Measurements from ENCODE around the gene CDCA3. TPM values are rescaled to one million over a fixed set of nuclear protein-coding genes. Genes with fewer than 3 reads are reported as not detected.

Gene CDCA3
- total and polyA plus RNA-seq, 5 donors, result 0.50 to 1.8 (median 1.2) TPM; not detected in 1

DNA sequence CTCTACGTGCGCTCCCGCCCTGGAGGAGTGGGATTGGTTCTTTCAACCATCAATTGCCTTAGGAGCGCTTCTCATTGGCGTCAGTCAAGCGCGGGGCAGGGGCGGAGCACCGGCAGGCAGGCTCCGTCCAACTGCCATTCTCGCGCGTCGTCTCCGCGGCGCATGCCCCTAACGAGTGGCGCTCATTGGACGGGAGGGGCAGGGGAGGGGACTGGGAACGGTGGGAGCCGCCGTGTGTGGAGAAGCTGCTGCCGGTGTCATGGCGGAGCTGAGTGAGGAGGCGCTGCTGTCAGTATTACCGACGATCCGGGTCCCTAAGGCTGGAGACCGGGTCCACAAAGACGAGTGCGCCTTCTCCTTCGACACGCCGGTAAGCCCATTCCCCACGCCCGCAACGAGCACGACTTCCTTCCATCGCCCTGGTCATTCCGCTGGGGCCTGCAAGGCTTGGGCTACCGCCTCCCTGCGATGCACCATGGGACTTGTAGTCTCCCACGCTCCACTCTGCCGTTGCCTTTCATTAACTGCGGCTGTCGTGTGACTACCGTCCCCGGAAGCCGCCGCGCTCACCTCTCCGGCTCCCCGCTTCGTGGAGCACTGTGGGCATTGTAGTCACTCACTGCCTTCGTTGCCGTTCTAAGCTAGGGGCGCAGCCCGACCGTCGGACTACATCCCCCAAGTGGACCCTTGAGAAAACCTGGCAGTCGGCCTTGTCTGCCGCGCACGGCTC, 1.0 kb upstream of the CDCA3 start, which contains the start of gene USP5:
Gene USP5, plus strand, starts transcription at position 230 of the 730 bp plus-strand sequence. Its CDS starts 30 bp downstream, at position 260.
- WGBS, result under 1% methylated on average over 65 of the region's 65 CpGs
- Histone ChIP-seq H3K27me3 (ENCODE audit: control insufficient read depth, insufficient read depth) (no peaks in the 10 kb centered on the region), H3K4me3 (ENCODE audit: low read length) (peak within 1 kb of the TSS; percentile 44), H3K27ac (ENCODE audit: low read length) (peak within 1 kb of the TSS; percentile 87), H3K4me1 (ENCODE audit: control insufficient read depth, insufficient read depth, low read length) (no peaks in the 10 kb centered on the region), H3K9me3 (ENCODE audit: control insufficient read depth, low read length) (no peaks in the 10 kb centered on the region)
- intact Hi-C loops (cut with DNase I), result no loop called here
- peak; percentile 94 to 95 for ATAC-seq
- peak; percentile 99 to 100 (median 100) for DNase-seq

DNA sequence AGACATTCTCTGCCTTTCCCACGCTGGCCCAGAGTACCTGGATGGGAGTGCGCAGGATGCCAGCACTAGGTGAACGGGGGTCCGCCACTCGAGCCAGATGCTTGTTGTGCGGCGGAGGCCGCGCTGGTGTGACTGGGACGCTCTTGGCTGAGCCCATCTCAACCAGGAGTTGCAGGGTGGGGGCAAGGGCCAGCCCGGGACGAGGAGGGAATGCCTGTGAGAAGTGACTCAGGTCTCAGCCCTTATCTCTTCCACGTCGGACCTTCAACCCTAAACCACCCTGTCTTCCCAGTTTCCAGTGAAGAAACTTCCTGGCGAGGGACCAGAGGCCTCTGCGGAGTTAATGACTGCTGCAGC, 312 bp downstream of the CDCA3 start:
- no peaks in the 10 kb centered on the region for H3K9me3 ChIP-seq (ENCODE audit: control insufficient read depth, low read length)
- WGBS, result 29% methylated on average over 16 of the region's 16 CpGs
- no peaks in the 10 kb centered on the region for H3K4me1 ChIP-seq (ENCODE audit: control insufficient read depth, insufficient read depth, low read length)
- intact Hi-C loops (cut with DNase I), result no loop called here
- ATAC-seq, result no peak
- DNase-seq, result peak in 2 of 3 donors; percentile 44 to 78
- no peaks in the 10 kb centered on the region for H3K27me3 ChIP-seq (ENCODE audit: control insufficient read depth, insufficient read depth)
- no peak overlapping the region for H3K27ac ChIP-seq (ENCODE audit: low read length)
- H3K4me3 ChIP-seq (ENCODE audit: low read length), result no peak overlapping the region

DNA sequence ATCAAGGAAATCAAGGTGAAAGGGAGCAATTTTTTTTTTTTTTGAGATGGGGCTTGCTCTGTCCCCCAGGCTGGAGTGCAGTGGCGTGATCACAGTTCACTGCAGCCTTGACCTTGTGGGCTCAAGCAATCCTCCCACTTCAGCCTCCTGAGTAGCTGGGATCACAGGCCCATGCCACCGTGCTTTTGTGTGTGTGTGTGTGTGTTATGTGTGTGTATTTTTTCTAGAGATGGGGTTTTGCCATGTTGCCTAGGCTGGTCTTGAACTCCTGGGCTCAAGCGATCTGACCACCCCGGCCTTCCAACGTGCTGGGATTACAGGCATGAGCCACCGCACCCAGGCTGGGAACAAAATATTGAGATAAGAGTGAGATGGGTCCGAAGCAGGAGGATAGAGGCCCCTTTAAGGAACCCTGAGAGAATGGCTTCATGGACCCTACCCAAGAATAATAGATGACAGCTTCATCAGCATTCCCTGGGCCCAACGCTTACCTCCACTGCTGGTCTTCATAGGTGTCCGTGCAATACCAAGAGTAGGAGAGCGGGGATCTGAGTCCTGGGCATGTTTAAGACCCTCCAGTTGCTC, 1.0 kb downstream of the CDCA3 start:
- 72% methylated on average over 10 of the region's 10 CpGs for WGBS
- intact Hi-C loops (cut with DNase I), result no loop called here
- Histone ChIP-seq H3K27me3 (ENCODE audit: control insufficient read depth, insufficient read depth) (no peaks in the 10 kb centered on the region), H3K4me3 (ENCODE audit: low read length) (no peak overlapping the region), H3K27ac (ENCODE audit: low read length) (no peak overlapping the region), H3K4me1 (ENCODE audit: control insufficient read depth, insufficient read depth, low read length) (no peaks in the 10 kb centered on the region), H3K9me3 (ENCODE audit: control insufficient read depth, low read length) (no peaks in the 10 kb centered on the region)
- DNase-seq (no peak), ATAC-seq (no peak)

DNA sequence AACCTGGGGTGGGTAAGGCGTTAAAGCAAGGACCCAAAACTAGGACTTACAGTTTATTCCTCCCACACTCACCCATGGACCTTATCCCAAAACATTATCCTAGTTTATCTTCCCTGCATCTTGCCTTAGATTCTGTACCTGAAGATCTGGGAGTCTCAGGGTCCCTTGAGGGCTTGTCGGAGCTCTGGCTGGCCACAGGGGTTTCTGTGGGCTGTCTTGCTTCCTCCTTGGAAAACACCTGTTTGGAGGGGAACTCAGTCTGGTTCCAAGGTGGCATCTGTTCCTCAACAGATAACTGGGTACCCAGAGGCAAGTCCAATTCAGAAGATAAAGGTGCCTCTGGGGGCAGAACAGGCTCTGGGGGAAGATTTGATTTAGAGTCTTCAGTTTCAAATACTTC, 1.7 kb downstream of the CDCA3 start:
- H3K9me3 ChIP-seq (ENCODE audit: control insufficient read depth, low read length), result no peaks in the 10 kb centered on the region
- intact Hi-C loops (cut with DNase I), result no loop called here
- H3K4me1 ChIP-seq (ENCODE audit: control insufficient read depth, insufficient read depth, low read length), result no peaks in the 10 kb centered on the region
- ATAC-seq (no peak), DNase-seq (peak in 1 of 3 donors; percentile 11)
- H3K27ac ChIP-seq (ENCODE audit: low read length), result no peak overlapping the region
- H3K4me3 ChIP-seq (ENCODE audit: low read length), result no peak overlapping the region
- WGBS, result 87% methylated on average over 2 of the region's 2 CpGs
- H3K27me3 ChIP-seq (ENCODE audit: control insufficient read depth, insufficient read depth), result no peaks in the 10 kb centered on the region

DNA sequence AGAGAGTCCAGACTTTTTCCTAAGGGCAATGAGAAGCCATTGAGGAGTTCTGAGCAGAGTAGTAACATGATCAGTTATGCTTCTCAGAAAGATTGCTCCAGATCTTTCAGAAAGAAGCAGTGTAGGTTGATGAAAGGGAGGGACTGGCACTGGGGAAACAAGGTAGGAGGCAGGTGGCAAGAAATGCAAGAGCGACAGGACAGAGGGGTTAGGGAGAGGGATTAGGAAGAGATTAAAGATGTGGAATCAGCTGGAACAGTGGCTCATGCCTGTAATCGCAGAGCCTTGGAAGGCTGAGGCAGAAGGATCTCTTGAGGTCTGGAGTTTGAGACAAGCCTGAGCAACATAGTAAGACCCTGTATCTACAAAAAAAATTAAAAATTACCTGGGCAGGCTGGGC, 3.4 kb downstream of the CDCA3 start:
- DNase-seq (no peak), ATAC-seq (no peak)
- Histone ChIP-seq H3K27me3 (ENCODE audit: control insufficient read depth, insufficient read depth) (no peaks in the 10 kb centered on the region), H3K4me1 (ENCODE audit: control insufficient read depth, insufficient read depth, low read length) (no peaks in the 10 kb centered on the region), H3K4me3 (ENCODE audit: low read length) (no peak overlapping the region), H3K27ac (ENCODE audit: low read length) (no peak overlapping the region), H3K9me3 (ENCODE audit: control insufficient read depth, low read length) (no peaks in the 10 kb centered on the region)
- 97% methylated on average over 2 of the region's 2 CpGs for WGBS
- intact Hi-C loops (cut with DNase I), result no loop called here

DNA sequence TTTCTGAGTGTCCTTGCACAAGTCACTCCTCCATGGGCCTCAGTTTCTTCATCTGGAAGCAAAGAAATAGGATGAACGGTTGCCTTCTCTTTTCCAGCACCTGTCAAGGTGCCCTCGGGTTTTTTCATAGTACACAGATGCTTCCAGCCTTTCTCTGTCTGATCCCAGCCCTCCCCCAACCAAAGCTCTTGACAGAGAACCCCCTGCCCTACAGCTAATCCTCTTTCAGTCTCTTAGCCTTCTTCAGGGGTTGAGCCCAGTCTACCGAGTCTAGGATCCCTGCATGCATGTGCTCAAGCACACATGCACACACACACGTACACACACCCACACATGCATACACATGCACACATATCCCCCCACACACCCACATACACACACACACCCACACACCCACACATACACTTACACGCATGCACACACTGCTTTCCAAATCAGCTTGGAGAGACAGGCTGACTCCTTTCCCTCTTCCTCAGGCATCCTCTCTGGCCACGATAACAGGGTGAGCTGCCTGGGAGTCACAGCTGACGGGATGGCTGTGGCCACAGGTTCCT, 4.7 kb downstream of the CDCA3 start:
- 86% methylated on average over 7 of the region's 7 CpGs for WGBS
- no peak for ATAC-seq
- intact Hi-C loops (cut with DNase I), result no loop called here

DNA sequence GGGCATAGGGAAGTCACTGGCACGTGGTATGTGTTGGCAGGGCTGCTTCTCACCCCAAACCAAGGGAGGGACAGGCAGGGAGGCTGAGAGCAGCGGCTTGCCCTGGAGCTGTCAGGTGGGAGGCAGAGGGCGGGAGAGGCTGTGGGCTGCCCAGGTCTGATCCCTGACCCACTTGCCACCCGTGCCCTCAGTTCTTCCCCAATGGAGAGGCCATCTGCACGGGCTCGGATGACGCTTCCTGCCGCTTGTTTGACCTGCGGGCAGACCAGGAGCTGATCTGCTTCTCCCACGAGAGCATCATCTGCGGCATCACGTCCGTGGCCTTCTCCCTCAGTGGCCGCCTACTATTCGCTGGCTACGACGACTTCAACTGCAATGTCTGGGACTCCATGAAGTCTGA, 5.7 kb downstream of the CDCA3 start:
- intact Hi-C loops (cut with DNase I), result no loop called here
- Histone ChIP-seq H3K4me3 (ENCODE audit: low read length) (no peak overlapping the region), H3K27ac (ENCODE audit: low read length) (no peak overlapping the region), H3K9me3 (ENCODE audit: control insufficient read depth, low read length) (no peaks in the 10 kb centered on the region), H3K27me3 (ENCODE audit: control insufficient read depth, insufficient read depth) (no peaks in the 10 kb centered on the region), H3K4me1 (ENCODE audit: control insufficient read depth, insufficient read depth, low read length) (no peaks in the 10 kb centered on the region)
- DNase-seq, result peak in 1 of 3 donors; percentile 10
- no peak for ATAC-seq
- WGBS, result 89% methylated on average over 17 of the region's 17 CpGs

More for the DNA sequence above, 4.7 kb downstream of the CDCA3 start:
- H3K27me3 ChIP-seq (ENCODE audit: control insufficient read depth, insufficient read depth), result no peaks in the 10 kb centered on the region
- no peak overlapping the region for H3K4me3 ChIP-seq (ENCODE audit: low read length)
- DNase-seq, result no peak
- no peaks in the 10 kb centered on the region for H3K9me3 ChIP-seq (ENCODE audit: control insufficient read depth, low read length)
- no peaks in the 10 kb centered on the region for H3K4me1 ChIP-seq (ENCODE audit: control insufficient read depth, insufficient read depth, low read length)
- H3K27ac ChIP-seq (ENCODE audit: low read length), result no peak overlapping the region

DNA sequence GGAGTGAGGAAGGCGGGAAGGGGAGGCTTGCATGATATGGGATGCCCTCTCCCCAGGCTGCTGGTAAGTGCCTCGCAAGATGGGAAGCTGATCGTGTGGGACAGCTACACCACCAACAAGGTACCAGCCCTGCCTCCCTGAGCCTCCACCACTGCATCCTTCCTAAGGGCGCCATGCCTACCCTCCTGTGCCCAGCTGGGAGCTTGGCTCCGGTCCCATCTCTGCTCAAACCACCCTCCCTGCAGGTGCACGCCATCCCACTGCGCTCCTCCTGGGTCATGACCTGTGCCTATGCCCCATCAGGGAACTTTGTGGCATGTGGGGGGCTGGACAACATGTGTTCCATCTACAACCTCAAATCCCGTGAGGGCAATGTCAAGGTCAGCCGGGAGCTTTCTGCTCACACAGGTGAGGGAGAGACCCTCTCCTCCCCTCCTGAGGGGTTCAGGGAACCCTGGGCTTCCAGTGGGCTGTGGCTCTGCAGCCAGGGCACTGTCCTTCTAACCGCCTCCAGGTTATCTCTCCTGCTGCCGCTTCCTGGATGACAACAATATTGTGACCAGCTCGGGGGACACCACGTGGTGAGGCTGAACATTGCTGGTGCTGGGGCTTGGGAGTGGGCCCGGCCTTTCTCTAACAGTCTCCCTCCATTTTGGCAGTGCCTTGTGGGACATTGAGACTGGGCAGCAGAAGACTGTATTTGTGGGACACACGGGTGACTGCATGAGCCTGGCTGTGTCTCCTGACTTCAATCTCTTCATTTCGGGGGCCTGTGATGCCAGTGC, 7.8 kb downstream of the CDCA3 start:
- no peaks in the 10 kb centered on the region for H3K9me3 ChIP-seq (ENCODE audit: control insufficient read depth, low read length)
- H3K27ac ChIP-seq (ENCODE audit: low read length), result no peak overlapping the region
- DNase-seq (peak in 1 of 3 donors; percentile 48), ATAC-seq (no peak)
- H3K27me3 ChIP-seq (ENCODE audit: control insufficient read depth, insufficient read depth), result no peaks in the 10 kb centered on the region
- intact Hi-C loops (cut with DNase I), result no loop called here
- H3K4me3 ChIP-seq (ENCODE audit: low read length), result no peak overlapping the region
- no peaks in the 10 kb centered on the region for H3K4me1 ChIP-seq (ENCODE audit: control insufficient read depth, insufficient read depth, low read length)
- 70% methylated on average over 16 of the region's 16 CpGs for WGBS

DNA sequence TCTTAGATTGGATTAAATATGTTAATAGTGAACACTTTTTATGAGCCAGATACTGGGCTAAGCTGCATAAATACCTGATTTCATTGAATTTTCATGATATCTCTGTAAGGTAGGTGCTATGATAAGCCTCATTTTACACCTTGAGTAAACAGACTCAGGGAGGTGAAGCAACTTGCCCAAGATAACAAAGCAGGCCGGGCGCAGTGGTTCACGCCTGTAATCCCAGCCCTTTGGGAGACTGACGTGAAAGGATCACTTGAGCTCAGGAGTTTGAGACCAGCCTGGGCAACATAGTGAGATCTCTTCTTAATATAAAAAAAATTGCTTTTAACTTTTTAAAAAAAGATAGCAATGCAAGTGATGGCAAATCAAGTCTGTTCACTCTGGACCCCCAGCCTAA, 9.0 kb downstream of the CDCA3 start:
- intact Hi-C loops (cut with DNase I), result no loop called here
- no peak overlapping the region for H3K27ac ChIP-seq (ENCODE audit: low read length)
- ATAC-seq, result no peak
- 91% methylated on average over 4 of the region's 4 CpGs for WGBS
- DNase-seq, result no peak
- H3K4me3 ChIP-seq (ENCODE audit: low read length), result no peak overlapping the region
- no peaks in the 10 kb centered on the region for H3K4me1 ChIP-seq (ENCODE audit: control insufficient read depth, insufficient read depth, low read length)
- no peaks in the 10 kb centered on the region for H3K27me3 ChIP-seq (ENCODE audit: control insufficient read depth, insufficient read depth)
- H3K9me3 ChIP-seq (ENCODE audit: control insufficient read depth, low read length), result no peaks in the 10 kb centered on the region

DNA sequence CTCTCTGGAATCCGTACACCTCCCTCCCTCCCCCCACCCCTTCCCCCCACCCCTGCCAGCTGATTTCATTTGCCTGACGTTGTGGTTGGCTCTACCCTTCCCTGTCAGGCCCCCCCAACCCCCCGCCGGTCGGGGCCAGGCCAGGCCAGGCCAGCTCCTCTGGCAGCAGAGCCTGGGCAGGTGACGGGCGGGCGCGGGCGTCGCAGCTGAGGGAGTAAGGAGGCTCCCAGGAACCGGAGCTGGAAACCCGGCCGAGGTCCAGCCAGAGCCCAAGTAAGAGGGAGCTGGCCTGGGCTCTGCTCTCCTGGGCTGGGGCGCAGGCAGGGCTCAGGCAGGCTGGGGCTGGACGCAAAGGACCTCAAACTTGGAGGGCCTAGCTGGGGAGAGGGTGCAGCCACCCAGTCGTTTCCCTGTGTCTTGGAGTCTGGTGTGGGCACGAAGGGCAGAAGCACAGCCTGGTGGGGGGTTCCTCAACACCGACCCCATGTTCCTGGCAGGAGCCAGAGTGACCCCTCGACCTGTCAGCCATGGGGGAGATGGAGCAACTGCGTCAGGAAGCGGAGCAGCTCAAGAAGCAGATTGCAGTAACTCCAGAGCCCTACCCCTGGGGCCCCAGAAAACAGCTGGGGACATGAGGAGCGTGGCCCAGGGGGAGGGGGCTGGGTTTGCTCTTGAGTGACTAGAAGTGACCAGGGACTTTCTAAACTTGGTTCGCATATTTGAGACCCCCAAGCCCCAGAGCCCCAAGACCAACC, 10.1 kb downstream of the CDCA3 start, which contains the start of gene GNB3:
Gene GNB3, plus strand, starts transcription at position 165 of the 755 bp plus-strand sequence. Its CDS starts 363 bp downstream, at position 528.
- no peaks in the 10 kb centered on the region for H3K4me1 ChIP-seq (ENCODE audit: control insufficient read depth, insufficient read depth, low read length)
- H3K27me3 ChIP-seq (ENCODE audit: control insufficient read depth, insufficient read depth), result no peaks in the 10 kb centered on the region
- ATAC-seq, result peak in 1 of 2 donors; percentile 23
- 60% methylated on average over 24 of the region's 24 CpGs for WGBS
- DNase-seq, result peak in 2 of 3 donors; percentile 72 to 77
- H3K9me3 ChIP-seq (ENCODE audit: control insufficient read depth, low read length), result no peaks in the 10 kb centered on the region
- no peak within 1 kb of the TSS for H3K4me3 ChIP-seq (ENCODE audit: low read length)
- no peak within 1 kb of the TSS for H3K27ac ChIP-seq (ENCODE audit: low read length)
- intact Hi-C loops (cut with DNase I), result no loop called here
